Suprapubic skin (tissue), 4 donors: ENCODE results near the gene RFK. TPM values are rescaled to one million over a fixed set of nuclear protein-coding genes. Genes with fewer than 3 reads are reported as not detected.
A peak's percentile ranks its signal among the peaks of the same experiment; 100 is the strongest.

ENCODE experiments used
- DNase-seq, 2 donors: peaks; one replicate each; pipeline ENCODE4 v3.0.0-alpha.2; 2019; ENCODE audit warnings: low spot score in 2 of 2
- H3K27ac ChIP-seq: fragments of 200-600 bp; sonication (generic); one replicate; pipeline ENCODE4 v1.5.1; 2019
- H3K27me3 ChIP-seq: fragments of 200-600 bp; sonication (generic); one replicate; pipeline ENCODE4 v1.5.1; 2019
- H3K36me3 ChIP-seq: fragments of 200-600 bp; sonication (generic); one replicate; pipeline ENCODE4 v1.5.1; 2019
- H3K4me1 ChIP-seq: fragments of 200-600 bp; sonication (generic); one replicate; pipeline ENCODE4 v1.5.1; 2019
- H3K4me3 ChIP-seq: fragments of 200-600 bp; sonication (generic); one replicate; pipeline ENCODE4 v1.5.1; 2019; ENCODE audit warnings: mild to moderate bottlenecking
- H3K9me3 ChIP-seq: fragments of 200-600 bp; sonication (generic); one replicate; pipeline ENCODE4 v1.5.1; 2019
- EP300 ChIP-seq: sonication (generic); formaldehyde crosslinking; IDR thresholded peaks from one replicate; pipeline ENCODE4 v1.6.1; 2017; ENCODE audit warnings: antibody characterized with exemption
- POLR2A ChIP-seq, 2 donors: fragments of 450-650 bp; IDR thresholded peaks; one replicate each; pipeline ENCODE4 v1.6.1; 2017; ENCODE audit warnings: antibody characterized with exemption in 2 of 2, mild to moderate bottlenecking in 2 of 2, moderate library complexity in 2 of 2
- POLR2AphosphoS5 ChIP-seq, 3 donors: sonication (generic); formaldehyde crosslinking; IDR thresholded peaks; one replicate each; pipeline ENCODE4 v1.6.1; 2017; ENCODE audit warnings: antibody characterized with exemption in 3 of 3
- WGBS: methylation state at CpG from one replicate; pipeline ENCODE4 v1.1.5; 2018; 5-methylcytosine and 5-hydroxymethylcytosine counted together
- total RNA-seq, 4 donors: library from RNA; depleted of rRNA; stranded (reverse); fragments of >200 nt; gene quantifications; one replicate each; pipeline ENCODE4 v1.1.0, GENCODE V29; 2016
- TF ChIP-seq, protein P1 (sequence below), 2 donors: fragments of 200-600 bp in 1 of 2; fragments of 450-650 bp in 1 of 2; sonication (generic) in 1 of 2; IDR thresholded peaks; one replicate each; pipeline ENCODE4 v1.5.1; 2016 to 2019; ENCODE audit warnings: antibody characterized with exemption in 2 of 2, mild to moderate bottlenecking in 1 of 2, moderate library complexity in 1 of 2

RFK gene
- total RNA-seq, 4 donors from 2014 or later: 6.3 to 14.4 (median 10.5) TPM

DNA sequence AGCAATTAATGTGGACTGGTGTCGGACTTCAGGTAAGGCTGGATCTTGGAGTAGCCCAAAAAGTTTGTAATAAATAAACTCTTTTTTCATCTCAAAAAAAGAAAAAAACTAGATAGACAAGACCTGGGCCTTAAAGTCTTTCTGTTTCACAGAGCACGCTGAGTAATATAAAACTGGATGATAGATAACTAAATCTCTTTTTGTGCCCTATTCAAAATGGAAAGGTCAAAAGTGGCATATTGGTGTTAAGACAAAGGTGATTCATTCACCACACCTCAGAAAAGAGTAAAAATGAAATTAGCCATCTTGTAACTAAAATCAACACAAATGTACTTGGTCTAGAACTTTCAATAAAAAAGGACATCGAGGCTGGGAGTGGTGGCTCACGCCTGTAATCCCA, 30.3 kb upstream of the RFK start:
- Histone ChIP-seq H3K4me1 (no peaks in the 10 kb centered on the region), H3K36me3 (no peaks in the 10 kb centered on the region), H3K4me3 (no peak overlapping the region), H3K9me3 (no peaks in the 10 kb centered on the region), H3K27me3 (no peaks in the 10 kb centered on the region), H3K27ac (no peak overlapping the region)
- no peak for DNase-seq
- TF ChIP-seq POLR2A (IDR thresholded peaks at IDR 0.05) (no peak), POLR2AphosphoS5 (IDR thresholded peaks at IDR 0.05) (no peak), EP300 (no peak)
- TF ChIP-seq, protein P1, sequence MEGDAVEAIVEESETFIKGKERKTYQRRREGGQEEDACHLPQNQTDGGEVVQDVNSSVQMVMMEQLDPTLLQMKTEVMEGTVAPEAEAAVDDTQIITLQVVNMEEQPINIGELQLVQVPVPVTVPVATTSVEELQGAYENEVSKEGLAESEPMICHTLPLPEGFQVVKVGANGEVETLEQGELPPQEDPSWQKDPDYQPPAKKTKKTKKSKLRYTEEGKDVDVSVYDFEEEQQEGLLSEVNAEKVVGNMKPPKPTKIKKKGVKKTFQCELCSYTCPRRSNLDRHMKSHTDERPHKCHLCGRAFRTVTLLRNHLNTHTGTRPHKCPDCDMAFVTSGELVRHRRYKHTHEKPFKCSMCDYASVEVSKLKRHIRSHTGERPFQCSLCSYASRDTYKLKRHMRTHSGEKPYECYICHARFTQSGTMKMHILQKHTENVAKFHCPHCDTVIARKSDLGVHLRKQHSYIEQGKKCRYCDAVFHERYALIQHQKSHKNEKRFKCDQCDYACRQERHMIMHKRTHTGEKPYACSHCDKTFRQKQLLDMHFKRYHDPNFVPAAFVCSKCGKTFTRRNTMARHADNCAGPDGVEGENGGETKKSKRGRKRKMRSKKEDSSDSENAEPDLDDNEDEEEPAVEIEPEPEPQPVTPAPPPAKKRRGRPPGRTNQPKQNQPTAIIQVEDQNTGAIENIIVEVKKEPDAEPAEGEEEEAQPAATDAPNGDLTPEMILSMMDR (IDR thresholded peaks at IDR 0.05): no peak
- WGBS: 92% methylated on average over 4 of the region's 4 CpGs

DNA sequence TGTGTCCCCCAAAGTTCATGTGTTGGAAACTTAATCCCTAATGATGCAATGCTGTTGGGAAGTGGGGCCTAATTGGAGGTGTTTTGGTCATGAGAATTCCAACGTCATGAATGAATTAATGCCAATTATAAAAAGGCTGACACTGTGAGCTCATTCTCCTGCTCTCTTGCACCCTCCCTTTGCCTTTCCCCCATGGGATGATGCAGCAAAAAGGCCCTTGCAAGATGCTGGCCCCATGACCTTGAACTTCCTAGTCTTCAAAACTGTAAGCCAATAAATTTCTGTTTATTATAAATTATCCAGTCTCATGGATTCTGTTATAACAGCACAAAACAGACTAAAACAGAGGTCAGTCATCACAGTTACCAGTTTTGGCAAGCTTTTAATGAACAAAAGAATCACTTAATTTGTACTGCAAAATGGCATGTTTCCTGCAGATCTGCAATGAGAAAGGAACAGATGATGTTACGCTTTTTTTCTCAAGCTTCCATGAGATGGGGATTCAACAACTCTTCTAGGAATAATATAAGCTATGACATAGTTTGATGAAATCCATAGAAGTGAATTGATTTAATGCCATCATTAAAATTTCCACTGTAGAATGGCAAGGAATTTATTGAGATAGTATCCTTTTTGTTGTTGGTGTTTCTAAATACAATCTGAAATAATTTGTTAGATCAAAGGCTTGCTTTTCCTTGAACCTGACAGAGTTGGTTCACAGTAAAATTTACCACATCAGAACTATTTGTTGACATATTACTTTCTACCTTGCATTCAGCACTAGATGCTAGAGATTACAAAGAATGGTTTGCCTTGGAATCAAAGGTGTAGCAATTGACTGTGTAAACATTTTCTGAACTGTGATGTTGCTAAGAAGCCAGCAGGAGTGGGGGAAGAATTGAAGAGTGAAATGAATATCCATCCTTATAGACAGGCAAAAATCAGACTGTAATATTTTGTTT, 29.3 kb upstream of the RFK start:
- no peaks in the 10 kb centered on the region for H3K4me1 ChIP-seq
- H3K9me3 ChIP-seq: no peaks in the 10 kb centered on the region
- no peaks in the 10 kb centered on the region for H3K27me3 ChIP-seq
- H3K27ac ChIP-seq: no peak overlapping the region
- WGBS: 69% methylated on average over 2 of the region's 2 CpGs
- TF ChIP-seq POLR2AphosphoS5 (IDR thresholded peaks at IDR 0.05) (no peak), EP300 (no peak), POLR2A (IDR thresholded peaks at IDR 0.05) (no peak)
- TF ChIP-seq, protein P1 (IDR thresholded peaks at IDR 0.05): no peak
- no peak for DNase-seq
- no peak overlapping the region for H3K4me3 ChIP-seq
- H3K36me3 ChIP-seq: no peaks in the 10 kb centered on the region

DNA sequence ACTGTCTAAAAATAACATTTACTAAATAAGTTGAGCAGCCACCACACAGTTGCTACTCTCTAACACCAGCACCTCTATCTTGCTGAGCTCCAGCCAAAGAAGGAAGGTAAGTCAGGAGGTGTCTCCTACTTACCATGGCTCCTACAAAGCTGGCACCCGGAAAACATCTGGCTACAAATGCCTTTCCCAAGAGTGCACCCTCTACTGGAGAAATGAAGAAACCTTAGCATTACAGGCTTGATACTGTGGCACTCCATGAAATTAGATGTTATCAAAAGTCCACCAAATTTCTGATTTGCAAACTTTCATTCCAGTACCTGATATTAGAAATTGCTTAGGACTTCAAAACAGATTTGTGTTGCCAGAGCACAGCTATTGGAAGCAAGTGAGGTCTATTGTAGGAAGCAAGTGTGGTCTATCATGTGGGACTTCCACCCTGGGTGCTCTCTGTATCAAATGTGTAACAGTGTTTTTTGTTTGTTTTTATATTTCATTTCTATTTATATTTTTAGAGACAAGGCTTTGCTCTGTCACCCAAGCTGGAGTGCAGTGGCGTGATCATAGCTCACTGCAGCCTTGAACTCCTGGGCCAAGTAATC, 25.7 kb upstream of the RFK start:
- Histone ChIP-seq H3K9me3 (no peaks in the 10 kb centered on the region), H3K27me3 (no peaks in the 10 kb centered on the region), H3K4me1 (no peaks in the 10 kb centered on the region), H3K36me3 (no peaks in the 10 kb centered on the region), H3K27ac (no peak overlapping the region), H3K4me3 (no peak overlapping the region)
- TF ChIP-seq, protein P1 (IDR thresholded peaks at IDR 0.05): peak in 1 of 2 donors; percentile 40
- no peak for TF ChIP-seq POLR2AphosphoS5 (IDR thresholded peaks at IDR 0.05)
- no peak for DNase-seq
- WGBS: 69% methylated on average over 2 of the region's 2 CpGs

DNA sequence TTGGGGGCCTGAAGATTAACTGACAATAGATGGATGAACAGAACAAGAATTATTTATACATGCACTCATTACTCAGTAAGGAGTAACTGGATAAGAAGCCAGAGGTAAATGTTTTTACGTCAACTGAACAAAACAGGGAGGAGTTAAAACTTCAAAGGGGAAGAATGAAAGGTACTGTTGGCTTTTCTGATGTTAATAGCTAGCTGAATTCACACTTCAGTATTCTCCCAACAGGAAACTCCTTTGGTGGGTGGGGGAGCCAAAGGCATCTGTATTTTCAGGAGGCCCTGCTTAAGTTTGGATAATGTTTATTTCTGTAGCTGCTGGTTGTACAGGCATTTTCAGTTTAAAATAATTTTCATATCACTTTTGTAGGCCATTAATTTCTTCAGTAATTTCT, 23.2 kb upstream of the RFK start:
- TF ChIP-seq EP300 (no peak), POLR2AphosphoS5 (IDR thresholded peaks at IDR 0.05) (no peak), POLR2A (IDR thresholded peaks at IDR 0.05) (no peak)
- TF ChIP-seq, protein P1 (IDR thresholded peaks at IDR 0.05): no peak
- DNase-seq: no peak
- WGBS: 34% methylated on average over 1 of the region's 1 CpG

DNA sequence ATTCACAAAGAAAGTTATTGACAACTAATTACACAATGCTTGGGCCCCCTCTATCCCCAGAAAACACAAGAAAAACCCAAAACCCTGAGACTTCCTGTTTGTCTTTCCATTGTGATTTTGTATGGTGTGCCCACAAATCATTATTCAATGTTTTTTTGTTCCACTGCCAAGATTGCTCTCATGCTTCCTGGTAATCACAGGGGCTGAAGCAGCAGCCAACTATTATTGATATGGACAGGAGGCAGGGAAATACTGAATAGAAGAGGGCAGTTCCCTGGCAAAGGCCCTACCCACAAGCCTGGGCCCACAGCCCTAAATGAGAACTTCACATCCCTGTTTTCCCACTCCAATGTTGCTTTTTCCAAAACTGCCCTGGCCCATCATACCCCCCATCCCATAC, 21.5 kb upstream of the RFK start:
- no peak overlapping the region for H3K27ac ChIP-seq
- DNase-seq: no peak
- TF ChIP-seq EP300 (no peak), POLR2AphosphoS5 (IDR thresholded peaks at IDR 0.05) (no peak), POLR2A (IDR thresholded peaks at IDR 0.05) (no peak)
- TF ChIP-seq, protein P1 (IDR thresholded peaks at IDR 0.05): no peak

More for the DNA sequence above, 23.2 kb upstream of the RFK start:
- no peaks in the 10 kb centered on the region for H3K4me1 ChIP-seq
- H3K9me3 ChIP-seq: no peaks in the 10 kb centered on the region
- H3K4me3 ChIP-seq: no peak overlapping the region
- no peak overlapping the region for H3K27ac ChIP-seq
- no peaks in the 10 kb centered on the region for H3K36me3 ChIP-seq
- no peaks in the 10 kb centered on the region for H3K27me3 ChIP-seq

More for the DNA sequence above, 21.5 kb upstream of the RFK start:
- Histone ChIP-seq H3K9me3 (no peaks in the 10 kb centered on the region), H3K4me3 (no peak overlapping the region), H3K27me3 (no peaks in the 10 kb centered on the region), H3K4me1 (no peaks in the 10 kb centered on the region), H3K36me3 (no peaks in the 10 kb centered on the region)
